ENCODE data around the gene GCNT4.

GCNT4 gene

GRCh38 chr5:75045071-75045470, 7.3 kb downstream of the GCNT4 start:
- H2AFZ ChIP-seq (ENCODE audit: low read length), result no peak overlapping the region
- no peaks in the 10 kb centered on the region for H3K79me2 ChIP-seq (ENCODE audit: low read length)
- H3K27me3 ChIP-seq (replicated peaks; ENCODE audit: insufficient read depth, low read length), result no peaks in the 10 kb centered on the region
- no peak overlapping the region for H3K4me3 ChIP-seq (ENCODE audit: low read length)
- no peaks in the 10 kb centered on the region for H3K9me3 ChIP-seq (replicated peaks; ENCODE audit: insufficient read depth, low read length)
- H3K36me3 ChIP-seq (replicated peaks; ENCODE audit: insufficient read depth, low read length), result no peaks in the 10 kb centered on the region
- peaks cover 15% of the 10 kb centered on the region for H3F3A ChIP-seq (ENCODE audit: insufficient read depth, low read length)
- no peaks in the 10 kb centered on the region for H3K9me2 ChIP-seq (replicated peaks; ENCODE audit: insufficient read depth, low read length)
- no peak overlapping the region for H3K27ac ChIP-seq (ENCODE audit: low read length)
- peaks cover 21% of the 10 kb centered on the region for H3K4me1 ChIP-seq (ENCODE audit: low read length)
- TF ChIP-seq EZH2 (optimal IDR thresholded peaks at IDR 0.05; ENCODE audit: low read depth, low read length), result no peak
- TF ChIP-seq CTCF (IDR thresholded peaks at IDR 0.05; ENCODE audit: low read length), result no peak
- no peak for TF ChIP-seq EZH2phosphoT487 (IDR thresholded peaks at IDR 0.05; ENCODE audit: low read length)
- no peak overlapping the region for H3K4me2 ChIP-seq (ENCODE audit: low read depth, low read length)
- H3K9ac ChIP-seq (ENCODE audit: low read length), result no peak overlapping the region
- H4K20me1 ChIP-seq (ENCODE audit: insufficient read depth, low read length), result no peaks in the 10 kb centered on the region
- DNase-seq, result no peak

GRCh38 chr5:75044406-75044805, 8.0 kb downstream of the GCNT4 start:
- no peak overlapping the region for H3K4me3 ChIP-seq (ENCODE audit: low read length)
- H2AFZ ChIP-seq (ENCODE audit: low read length), result no peak overlapping the region
- no peak overlapping the region for H3K4me2 ChIP-seq (ENCODE audit: low read depth, low read length)
- H3K36me3 ChIP-seq (replicated peaks; ENCODE audit: insufficient read depth, low read length), result no peaks in the 10 kb centered on the region
- no peak for DNase-seq
- no peak overlapping the region for H3K9ac ChIP-seq (ENCODE audit: low read length)
- H3F3A ChIP-seq (ENCODE audit: insufficient read depth, low read length), result peaks cover 14% of the 10 kb centered on the region
- peaks cover 15% of the 10 kb centered on the region for H3K4me1 ChIP-seq (ENCODE audit: low read length)
- H3K9me2 ChIP-seq (replicated peaks; ENCODE audit: insufficient read depth, low read length), result no peaks in the 10 kb centered on the region
- TF ChIP-seq CTCF (IDR thresholded peaks at IDR 0.05; ENCODE audit: low read length) (no peak), EZH2phosphoT487 (IDR thresholded peaks at IDR 0.05; ENCODE audit: low read length) (no peak), EZH2 (optimal IDR thresholded peaks at IDR 0.05; ENCODE audit: low read depth, low read length) (no peak)
- no peak overlapping the region for H3K27ac ChIP-seq (ENCODE audit: low read length)
- no peaks in the 10 kb centered on the region for H3K79me2 ChIP-seq (ENCODE audit: low read length)
- H3K9me3 ChIP-seq (replicated peaks; ENCODE audit: insufficient read depth, low read length), result no peaks in the 10 kb centered on the region
- no peaks in the 10 kb centered on the region for H3K27me3 ChIP-seq (replicated peaks; ENCODE audit: insufficient read depth, low read length)
- no peaks in the 10 kb centered on the region for H4K20me1 ChIP-seq (ENCODE audit: insufficient read depth, low read length)

- no peak for TF ChIP-seq EZH2 (optimal IDR thresholded peaks at IDR 0.05; ENCODE audit: low read depth, low read length)
- no peaks in the 10 kb centered on the region for H3K36me3 ChIP-seq (replicated peaks; ENCODE audit: insufficient read depth, low read length)
- H3K9me3 ChIP-seq (replicated peaks; ENCODE audit: insufficient read depth, low read length), result no peaks in the 10 kb centered on the region
- H3K4me3 ChIP-seq (ENCODE audit: low read length), result no peak overlapping the region
- H3K4me2 ChIP-seq (ENCODE audit: low read depth, low read length), result no peak overlapping the region
- no peak overlapping the region for H2AFZ ChIP-seq (ENCODE audit: low read length)
- H3K9ac ChIP-seq (ENCODE audit: low read length), result no peak overlapping the region
- peaks cover 9% of the 10 kb centered on the region; the same call in 1 of the 2 replicates for H3K4me1 ChIP-seq (ENCODE audit: low read length)
- H3F3A ChIP-seq (ENCODE audit: insufficient read depth, low read length), result peaks cover 8% of the 10 kb centered on the region
- DNase-seq, result no peak
- no peaks in the 10 kb centered on the region for H3K9me2 ChIP-seq (replicated peaks; ENCODE audit: insufficient read depth, low read length)
- H3K27me3 ChIP-seq (replicated peaks; ENCODE audit: insufficient read depth, low read length), result no peaks in the 10 kb centered on the region
- H3K79me2 ChIP-seq (ENCODE audit: low read length), result no peaks in the 10 kb centered on the region
- H4K20me1 ChIP-seq (ENCODE audit: insufficient read depth, low read length), result no peaks in the 10 kb centered on the region
- no peak overlapping the region for H3K27ac ChIP-seq (ENCODE audit: low read length)
Measured at GRCh38 chr5:75043633-75044264, 8.6 kb downstream of the GCNT4 start.

GRCh38 chr5:75042522-75042921, 9.8 kb downstream of the GCNT4 start:
- Histone ChIP-seq H4K20me1 (ENCODE audit: insufficient read depth, low read length) (no peaks in the 10 kb centered on the region), H3K4me2 (ENCODE audit: low read depth, low read length) (no peak overlapping the region), H3K9me3 (replicated peaks; ENCODE audit: insufficient read depth, low read length) (no peaks in the 10 kb centered on the region), H3K27ac (ENCODE audit: low read length) (no peak overlapping the region), H3K9ac (ENCODE audit: low read length) (no peak overlapping the region), H2AFZ (ENCODE audit: low read length) (no peak overlapping the region), H3K79me2 (ENCODE audit: low read length) (no peaks in the 10 kb centered on the region), H3K4me3 (ENCODE audit: low read length) (no peak overlapping the region), H3K9me2 (replicated peaks; ENCODE audit: insufficient read depth, low read length) (no peaks in the 10 kb centered on the region), H3F3A (ENCODE audit: insufficient read depth, low read length) (no peaks in the 10 kb centered on the region), H3K4me1 (ENCODE audit: low read length) (0 out of 2 replicates have a peak, but pooled peaks cover 4% of the 10 kb centered on the region), H3K27me3 (replicated peaks; ENCODE audit: insufficient read depth, low read length) (no peaks in the 10 kb centered on the region), H3K36me3 (replicated peaks; ENCODE audit: insufficient read depth, low read length) (no peaks in the 10 kb centered on the region)
- no peak for TF ChIP-seq EZH2 (optimal IDR thresholded peaks at IDR 0.05; ENCODE audit: low read depth, low read length)
- TF ChIP-seq EZH2phosphoT487 (IDR thresholded peaks at IDR 0.05; ENCODE audit: low read length), result no peak
- TF ChIP-seq CTCF (IDR thresholded peaks at IDR 0.05; ENCODE audit: low read length), result no peak
- DNase-seq, result no peak

Data from MM.1S (cell line).